Stimulated activated CD8-positive, alpha-beta memory T cell treated with anti-CD3 and anti-CD28 coated beads, Interleukin-12 subunit alpha, Interleukin-12 subunit beta, amount 100 ng/mL, for 4 hours (primary cell): Measurements from ENCODE around the gene SLC22A31.
"Not testable (repeated sequence)": the region's sequence is repeated elsewhere in the genome, so short reads cannot be mapped to it uniquely, and the experiment has no call there.

Experiments used
- DNase-seq: peaks from one replicate; pipeline ENCODE4 v3.0.0-alpha.2; 2020; ENCODE audit warnings: low read depth

SLC22A31 gene

GRCh38 chr16:89200124-89200849 is at the start of gene SLC22A31:
Gene SLC22A31 (minus strand): TSS chr16:89200537. CDS start chr16:89200501, 36 bp downstream.
- DNase-seq = no peak

- no peak for DNase-seq
These were observed 48.1 kb upstream of the SLC22A31 start for GRCh38 chr16:89248196-89248982.

- not testable (repeated sequence) for DNase-seq
These were observed 47.4 kb upstream of the SLC22A31 start for GRCh38 chr16:89247734-89248075.

GRCh38 chr16:89246903-89247733 is 46.8 kb upstream of the SLC22A31 start:
- peak; percentile 93 for DNase-seq

DNA sequence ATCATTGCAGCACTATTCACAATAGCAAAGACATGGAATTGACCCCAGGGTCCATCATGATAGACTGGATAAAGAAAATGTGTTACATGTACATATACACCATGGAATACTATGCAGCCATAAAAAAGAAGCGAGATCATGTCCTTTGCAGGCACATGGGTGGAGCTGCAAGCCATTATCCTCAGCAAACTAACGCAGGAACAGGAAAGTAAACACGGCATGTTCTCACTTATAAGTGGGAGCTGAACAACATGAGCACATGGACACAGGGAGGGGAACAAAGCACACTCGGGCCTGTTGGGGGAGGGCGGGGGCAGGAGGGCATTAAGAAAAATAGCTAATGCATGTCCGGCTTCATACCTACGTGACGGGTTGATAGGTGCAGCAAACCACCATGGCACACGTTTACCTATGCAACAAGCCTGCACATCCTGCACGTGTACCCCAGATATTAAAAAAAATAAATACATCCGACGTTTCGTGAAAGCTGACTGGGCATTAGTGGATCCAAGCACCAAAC is 46.1 kb upstream of the SLC22A31 start:
- no peak for DNase-seq

- DNase-seq = no peak
These were observed 44.4 kb upstream of the SLC22A31 start for GRCh38 chr16:89244754-89245153.

DNA sequence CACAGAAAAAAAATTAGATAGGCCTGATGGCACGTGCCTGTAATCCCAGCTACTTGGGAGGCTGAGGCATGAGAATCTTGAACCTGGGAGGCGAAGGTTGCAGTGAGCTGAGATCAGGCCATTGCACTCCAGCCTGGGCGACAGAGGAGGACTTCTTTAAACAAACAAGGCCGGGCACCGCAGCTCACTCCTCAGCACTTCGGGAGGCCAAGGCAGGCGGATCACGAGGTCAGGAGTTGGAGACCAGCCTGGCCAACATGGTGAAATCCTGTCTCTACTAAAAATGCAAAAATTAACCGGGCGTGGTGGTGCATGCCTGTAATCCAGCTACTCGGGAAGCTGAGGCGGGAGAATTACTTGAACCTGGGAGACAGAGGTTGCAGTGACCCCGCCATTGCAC is 43.9 kb upstream of the SLC22A31 start:
- DNase-seq = not testable (repeated sequence)

DNA sequence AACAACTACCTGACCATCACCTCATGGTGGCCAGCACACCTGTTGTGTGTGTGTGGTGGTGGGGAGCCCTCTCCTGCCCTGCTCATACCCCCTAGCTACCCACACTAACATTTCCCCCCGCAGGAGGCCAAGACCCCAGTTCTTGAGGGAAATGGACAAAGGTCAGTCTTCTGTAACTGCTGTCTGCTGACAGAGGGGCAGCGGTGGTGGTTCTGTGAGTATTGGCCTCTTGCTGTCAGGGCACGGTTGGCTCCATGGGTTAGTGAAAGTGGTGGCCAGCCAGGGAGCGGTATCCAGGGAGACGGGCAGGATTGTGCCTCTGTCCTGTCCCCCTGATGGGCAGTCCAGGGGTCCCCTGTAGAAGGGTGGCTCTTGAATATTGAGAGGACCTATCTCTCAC is 43.3 kb upstream of the SLC22A31 start:
- DNase-seq = no peak

- no peak for DNase-seq
These were observed 42.5 kb upstream of the SLC22A31 start for GRCh38 chr16:89242795-89243200.

DNA sequence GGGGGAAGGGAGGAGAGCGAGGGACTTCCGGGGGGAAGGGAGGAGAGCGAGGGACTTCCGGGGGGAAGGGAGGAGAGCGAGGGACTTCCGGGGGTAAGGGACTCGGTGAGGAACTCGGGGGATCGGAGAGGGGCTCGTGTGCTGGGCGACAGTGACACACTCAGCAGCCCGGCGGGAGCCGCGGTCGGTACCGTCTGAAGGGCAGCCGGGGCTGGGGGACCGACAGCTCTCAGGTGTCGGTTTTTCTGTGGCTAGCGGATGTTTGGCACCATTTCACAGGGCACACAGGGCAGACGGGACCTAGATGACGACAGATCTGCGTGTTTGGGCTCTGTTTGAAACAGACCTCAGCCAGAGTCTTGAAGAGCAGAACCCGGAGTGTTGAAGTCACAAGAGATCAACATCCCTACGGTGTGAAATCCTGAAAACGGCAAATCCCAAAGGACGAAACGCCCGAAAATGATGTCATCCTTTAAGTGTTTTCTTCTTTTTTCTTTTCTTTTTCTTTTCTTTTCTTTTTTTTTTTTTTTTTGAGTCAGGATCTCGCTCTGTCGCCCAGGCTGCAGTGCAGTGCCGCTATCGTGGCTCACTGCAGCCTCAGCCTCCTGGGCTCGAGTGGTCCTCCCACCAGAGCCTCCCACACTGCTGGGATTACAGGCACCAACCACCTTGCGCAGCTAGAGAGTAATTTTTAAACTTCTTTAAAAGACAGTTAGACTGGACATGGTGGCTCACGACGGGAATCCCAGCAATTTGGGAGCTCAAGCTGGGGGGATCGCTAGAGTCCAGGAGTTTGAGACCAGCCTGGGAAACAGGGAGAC is 41.1 kb upstream of the SLC22A31 start:
- peak; percentile 70 for DNase-seq

- DNase-seq = no peak
These were observed 37.4 kb upstream of the SLC22A31 start for GRCh38 chr16:89237733-89238132.

- no peak for DNase-seq
These were observed 33.5 kb upstream of the SLC22A31 start for GRCh38 chr16:89233678-89234490.

- DNase-seq = no peak
These were observed 31.8 kb upstream of the SLC22A31 start for GRCh38 chr16:89232107-89232506.

- DNase-seq = no peak
These were observed 29.9 kb upstream of the SLC22A31 start for GRCh38 chr16:89230255-89230654.

GRCh38 chr16:89224665-89225064 is 24.3 kb upstream of the SLC22A31 start:
- no peak for DNase-seq

DNA sequence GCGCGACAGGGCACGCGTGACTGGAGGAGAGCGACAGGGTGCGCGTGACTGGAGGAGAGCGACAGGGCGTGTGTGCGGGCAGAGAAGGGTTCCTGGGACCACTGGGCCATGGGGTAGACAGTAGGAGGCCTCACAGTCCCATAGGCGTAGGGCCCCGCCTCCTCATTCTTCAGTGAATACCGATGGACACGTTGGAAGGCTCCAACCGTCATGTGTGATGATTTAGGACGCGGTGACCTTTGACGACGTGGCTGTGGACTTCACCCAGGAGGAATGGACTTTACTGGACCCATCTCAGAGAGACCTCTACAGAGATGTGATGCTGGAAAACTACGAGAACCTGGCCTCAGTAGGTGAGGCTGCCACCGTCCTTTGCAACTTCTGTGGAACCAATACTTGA is 22.6 kb upstream of the SLC22A31 start:
- no peak for DNase-seq

GRCh38 chr16:89221604-89222003 is 21.3 kb upstream of the SLC22A31 start:
- DNase-seq = no peak

DNA sequence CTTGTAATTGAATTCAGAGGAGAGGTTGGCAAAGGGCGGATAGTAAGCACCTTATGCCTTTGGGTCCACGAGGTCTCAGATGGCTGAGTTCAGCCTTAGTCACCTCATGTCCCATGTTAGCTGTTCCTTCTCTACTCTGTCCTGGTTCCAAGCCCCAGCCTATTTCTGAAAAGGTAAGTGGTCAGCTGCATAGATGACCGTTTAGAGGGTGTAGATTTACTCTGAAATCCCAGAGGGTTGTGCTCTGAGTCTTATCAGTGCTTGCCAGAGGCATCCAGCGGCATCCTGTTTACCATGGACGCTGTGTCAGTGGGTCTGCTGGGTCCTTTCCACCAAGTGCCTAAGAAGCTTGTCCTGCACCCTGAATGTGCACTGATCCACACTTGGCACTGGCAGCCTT is 19.0 kb upstream of the SLC22A31 start:
- no peak for DNase-seq

DNA sequence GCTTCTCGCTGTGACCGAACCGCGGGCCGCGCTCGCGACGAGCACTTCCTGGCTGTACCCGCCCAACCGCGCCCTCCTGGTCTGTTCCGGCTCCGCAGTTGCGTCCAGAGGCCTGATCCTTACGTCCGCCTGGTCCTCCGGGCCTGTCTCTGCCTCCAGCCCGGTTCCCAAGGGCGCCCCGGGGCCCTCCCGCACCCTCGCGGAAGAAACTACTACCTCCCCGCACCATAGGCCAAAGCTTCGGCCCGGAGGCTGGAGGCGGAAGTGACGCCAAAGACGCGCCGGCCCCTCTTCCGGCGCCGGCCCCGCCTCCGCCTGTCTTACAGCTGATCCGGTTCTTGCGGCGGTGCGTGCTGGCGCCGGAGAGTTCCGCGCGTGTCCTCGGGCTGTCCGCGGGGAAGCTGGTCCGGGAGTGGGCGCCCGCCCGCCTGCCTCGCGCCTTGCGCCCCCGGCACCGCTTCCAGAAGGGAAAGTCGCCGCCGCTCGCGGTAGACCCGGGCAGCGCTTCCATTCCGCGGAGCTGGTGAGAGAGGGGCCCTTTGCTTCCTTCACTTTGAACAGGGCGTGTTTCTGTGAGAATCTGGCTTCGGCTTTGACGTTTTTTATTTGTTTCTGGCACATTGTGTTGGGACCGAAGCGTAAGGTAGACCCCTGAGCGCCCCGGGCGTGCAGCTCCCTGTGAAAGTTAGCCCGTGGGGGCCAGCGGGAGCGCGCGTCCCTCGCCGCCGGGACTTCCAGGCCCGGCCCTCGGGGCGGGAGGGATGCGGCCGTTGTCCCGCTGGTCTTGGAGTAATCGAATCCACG is 17.3 kb upstream of the SLC22A31 start, which contains the start of gene ZNF778:
Gene ZNF778, plus strand, starts transcription at position 316 of the 804 bp plus-strand sequence. CDS start 3,425 bp downstream, outside the sequence.
- DNase-seq = peak; percentile 65

- no peak for DNase-seq
These were observed 16.7 kb upstream of the SLC22A31 start for GRCh38 chr16:89217138-89217387.
